BLaER1 (cell line): Measurements from ENCODE around the gene PRKCA.
"Not testable (repeated sequence)": the region's sequence is repeated elsewhere in the genome, so short reads cannot be mapped to it uniquely, and the experiment has no call there.

Experiments
- H3K27ac ChIP-seq: shearing (Covaris generic); formaldehyde crosslinking; 2 replicates; pipeline ENCODE4 v1.8.1; 2022
- H3K27me3 ChIP-seq: shearing (Covaris generic); formaldehyde crosslinking; 2 replicates; pipeline ENCODE4 v1.8.1; 2022
- H3K36me3 ChIP-seq: shearing (Covaris generic); formaldehyde crosslinking; 2 replicates; pipeline ENCODE4 v1.8.1; 2022
- H3K4me1 ChIP-seq: shearing (Covaris generic); formaldehyde crosslinking; 2 replicates; pipeline ENCODE4 v1.8.1; 2022
- H3K4me2 ChIP-seq: shearing (Covaris generic); formaldehyde crosslinking; 2 replicates; pipeline ENCODE4 v1.8.1; 2022
- H3K4me3 ChIP-seq: shearing (Covaris generic); formaldehyde crosslinking; 2 replicates; pipeline ENCODE4 v1.8.1; 2022
- H3K9ac ChIP-seq: shearing (Covaris generic); formaldehyde crosslinking; 2 replicates; pipeline ENCODE4 v1.8.1; 2022
- H3K9me3 ChIP-seq: shearing (Covaris generic); formaldehyde crosslinking; 2 replicates; pipeline ENCODE4 v1.8.1; 2022
- H4K20me1 ChIP-seq: shearing (Covaris generic); formaldehyde crosslinking; 2 replicates; pipeline ENCODE4 v1.8.1; 2022
- Cebpa-rat ChIP-seq: shearing (Covaris generic); IDR thresholded peaks from 2 replicates; pipeline ENCODE4 v1.8.1; 2022

The PRKCA gene

GRCh38 chr17:66485309-66485947, 183.0 kb downstream of the PRKCA start:
- Histone ChIP-seq H3K4me3 (no peak overlapping the region), H3K4me2 (no peak overlapping the region), H3K9me3 (no peaks in the 10 kb centered on the region), H3K9ac (no peak overlapping the region), H3K27me3 (no peaks in the 10 kb centered on the region), H3K36me3 (no peaks in the 10 kb centered on the region), H3K4me1 (no peaks in the 10 kb centered on the region), H3K27ac (no peak overlapping the region), H4K20me1 (no peaks in the 10 kb centered on the region)
- TF ChIP-seq Cebpa-rat: no peak

- Histone ChIP-seq H3K4me3 (no peak overlapping the region), H3K27me3 (no peaks in the 10 kb centered on the region), H3K9ac (no peak overlapping the region), H3K36me3 (no peaks in the 10 kb centered on the region), H3K4me1 (no peaks in the 10 kb centered on the region), H3K9me3 (no peaks in the 10 kb centered on the region), H3K27ac (no peak overlapping the region), H3K4me2 (no peak overlapping the region), H4K20me1 (no peaks in the 10 kb centered on the region)
- TF ChIP-seq Cebpa-rat: no peak
These were observed 184.7 kb downstream of the PRKCA start for GRCh38 chr17:66487121-66487520.

GRCh38 chr17:66487981-66488468, 185.6 kb downstream of the PRKCA start:
- Histone ChIP-seq H3K27ac (no peak overlapping the region), H3K9me3 (no peaks in the 10 kb centered on the region), H3K36me3 (no peaks in the 10 kb centered on the region), H3K9ac (no peak overlapping the region), H3K27me3 (no peaks in the 10 kb centered on the region), H3K4me3 (no peak overlapping the region), H3K4me2 (no peak overlapping the region), H4K20me1 (no peaks in the 10 kb centered on the region), H3K4me1 (0 out of 2 replicates have a peak, but pooled peaks cover 4% of the 10 kb centered on the region)
- no peak for TF ChIP-seq Cebpa-rat

GRCh38 chr17:66488864-66489263, 186.5 kb downstream of the PRKCA start:
- no peak overlapping the region for H3K9ac ChIP-seq
- no peaks in the 10 kb centered on the region for H4K20me1 ChIP-seq
- no peak overlapping the region for H3K4me2 ChIP-seq
- TF ChIP-seq Cebpa-rat: no peak
- no peaks in the 10 kb centered on the region for H3K9me3 ChIP-seq
- H3K4me3 ChIP-seq: no peak overlapping the region
- H3K27me3 ChIP-seq: no peaks in the 10 kb centered on the region
- peaks cover 11% of the 10 kb centered on the region for H3K4me1 ChIP-seq
- H3K27ac ChIP-seq: no peak overlapping the region
- no peaks in the 10 kb centered on the region for H3K36me3 ChIP-seq

- not testable (repeated sequence) for H3K4me3 ChIP-seq, H3K9ac ChIP-seq
- H3K4me1 ChIP-seq: peaks cover 18% of the 10 kb centered on the region
These were observed 187.2 kb downstream of the PRKCA start for GRCh38 chr17:66489576-66489975.

GRCh38 chr17:66491213-66491612, 188.8 kb downstream of the PRKCA start:
- Histone ChIP-seq H3K4me3 (no peak overlapping the region), H3K9me3 (no peaks in the 10 kb centered on the region), H3K4me1 (peaks cover 34% of the 10 kb centered on the region), H3K9ac (no peak overlapping the region), H3K4me2 (no peak overlapping the region), H3K27ac (no peak overlapping the region), H4K20me1 (no peaks in the 10 kb centered on the region), H3K27me3 (no peaks in the 10 kb centered on the region), H3K36me3 (no peaks in the 10 kb centered on the region)
- TF ChIP-seq Cebpa-rat: no peak

More at GRCh38 chr17:66489576-66489975, 187.2 kb downstream of the PRKCA start:
- H3K27me3 ChIP-seq, H3K36me3 ChIP-seq, H3K9me3 ChIP-seq, H3K27ac ChIP-seq, H3K4me2 ChIP-seq, H4K20me1 ChIP-seq: not testable (repeated sequence)

GRCh38 chr17:66491665-66492064, 189.3 kb downstream of the PRKCA start:
- no peak overlapping the region for H3K27ac ChIP-seq
- H3K4me1 ChIP-seq: peaks cover 38% of the 10 kb centered on the region
- no peaks in the 10 kb centered on the region for H4K20me1 ChIP-seq
- no peaks in the 10 kb centered on the region for H3K36me3 ChIP-seq
- H3K4me3 ChIP-seq: no peak overlapping the region
- no peaks in the 10 kb centered on the region for H3K9me3 ChIP-seq
- TF ChIP-seq Cebpa-rat: no peak
- no peak overlapping the region for H3K9ac ChIP-seq
- H3K27me3 ChIP-seq: no peaks in the 10 kb centered on the region
- H3K4me2 ChIP-seq: no peak overlapping the region

- no peak for TF ChIP-seq Cebpa-rat
These were observed 189.7 kb downstream of the PRKCA start for GRCh38 chr17:66492080-66492479.

GRCh38 chr17:66492561-66493005, 190.2 kb downstream of the PRKCA start:
- Histone ChIP-seq H3K27me3 (no peaks in the 10 kb centered on the region), H3K36me3 (no peaks in the 10 kb centered on the region), H3K4me1 (peaks cover 48% of the 10 kb centered on the region), H3K4me2 (no peak overlapping the region), H4K20me1 (no peaks in the 10 kb centered on the region), H3K9me3 (no peaks in the 10 kb centered on the region), H3K9ac (no peak overlapping the region), H3K27ac (no peak overlapping the region; the same call in 1 of the 2 replicates), H3K4me3 (no peak overlapping the region)
- no peak for TF ChIP-seq Cebpa-rat

More at GRCh38 chr17:66492080-66492479, 189.7 kb downstream of the PRKCA start:
- Histone ChIP-seq H4K20me1 (no peaks in the 10 kb centered on the region), H3K27me3 (no peaks in the 10 kb centered on the region), H3K9me3 (no peaks in the 10 kb centered on the region), H3K27ac (no peak overlapping the region), H3K4me1 (peaks cover 43% of the 10 kb centered on the region), H3K36me3 (no peaks in the 10 kb centered on the region), H3K9ac (no peak overlapping the region), H3K4me3 (no peak overlapping the region), H3K4me2 (no peak overlapping the region)

- H3K27me3 ChIP-seq: no peaks in the 10 kb centered on the region
- H4K20me1 ChIP-seq: no peaks in the 10 kb centered on the region
- no peaks in the 10 kb centered on the region for H3K9me3 ChIP-seq
- H3K4me3 ChIP-seq: no peak overlapping the region
- H3K36me3 ChIP-seq: no peaks in the 10 kb centered on the region
- no peak overlapping the region for H3K27ac ChIP-seq
- H3K4me1 ChIP-seq: peaks cover 50% of the 10 kb centered on the region
- H3K9ac ChIP-seq: no peak overlapping the region
- H3K4me2 ChIP-seq: peak overlapping the region; percentile 55
- TF ChIP-seq Cebpa-rat: no peak
These were observed 191.0 kb downstream of the PRKCA start for GRCh38 chr17:66493283-66494019.
